GM10847 (cell line): ENCODE results near the gene CHD6.

Source experiments
- POLR2A ChIP-seq: IDR thresholded peaks from 2 replicates; pipeline ENCODE4 v1.6.1; 2011; ENCODE audit not compliant: insufficient read length; ENCODE audit errors: extremely low read depth

Gene CHD6

GRCh38 chr20:41355598-41356203, 262.5 kb downstream of the CHD6 start:
- TF ChIP-seq POLR2A, result no peak

- no peak for TF ChIP-seq POLR2A
Observed at GRCh38 chr20:41355192-41355591, 263.0 kb downstream of the CHD6 start.

- TF ChIP-seq POLR2A, result no peak
Observed at GRCh38 chr20:41353530-41353929, 264.6 kb downstream of the CHD6 start.

- TF ChIP-seq POLR2A, result no peak
Observed at GRCh38 chr20:41352666-41353065, 265.5 kb downstream of the CHD6 start.

- TF ChIP-seq POLR2A, result no peak
Observed at GRCh38 chr20:41352106-41352505, 266.1 kb downstream of the CHD6 start.
